ENCODE data around the gene SURF4.
"Not testable (repeated sequence)": the region's sequence is repeated elsewhere in the genome, so short reads cannot be mapped to it uniquely, and the experiment has no call there.

SURF4 gene

GRCh38 chr9:133340256-133340655, 35.6 kb downstream of the SURF4 start:
- H3K4me3 ChIP-seq (ENCODE audit: low read length): no peak overlapping the region
- no peak for DNase-seq (ENCODE audit: low read depth)
- no peak for TF ChIP-seq CTCF (conservative IDR thresholded peaks at IDR 0.05; ENCODE audit: low read depth, low read length)

- no peak for DNase-seq (ENCODE audit: low read depth)
- no peak overlapping the region for H3K4me3 ChIP-seq (ENCODE audit: low read length)
- TF ChIP-seq CTCF (conservative IDR thresholded peaks at IDR 0.05; ENCODE audit: low read depth, low read length): no peak
These were observed 36.2 kb downstream of the SURF4 start for GRCh38 chr9:133339641-133340040.

GRCh38 chr9:133335924-133336811, 39.7 kb downstream of the SURF4 start, which contains the start of gene SURF6:
TSS of gene SURF6 (minus strand) at chr9:133336188. CDS start at chr9:133336132, 56 bp downstream.
- DNase-seq (ENCODE audit: low read depth): peak; percentile 56
- no peak for TF ChIP-seq CTCF (conservative IDR thresholded peaks at IDR 0.05; ENCODE audit: low read depth, low read length)
- H3K4me3 ChIP-seq (ENCODE audit: low read length): peak within 1 kb of the TSS; percentile 92

GRCh38 chr9:133334888-133335287, 41.0 kb downstream of the SURF4 start:
- peak overlapping the region; percentile 92 for H3K4me3 ChIP-seq (ENCODE audit: low read length)
- not testable (repeated sequence) for DNase-seq (ENCODE audit: low read depth)

- no peak for DNase-seq (ENCODE audit: low read depth)
- no peak for TF ChIP-seq CTCF (conservative IDR thresholded peaks at IDR 0.05; ENCODE audit: low read depth, low read length)
- H3K4me3 ChIP-seq (ENCODE audit: low read length): no peak overlapping the region
These were observed 41.7 kb downstream of the SURF4 start for GRCh38 chr9:133334161-133334560.

GRCh38 chr9:133333566-133333965, 42.3 kb downstream of the SURF4 start:
- DNase-seq (ENCODE audit: low read depth): no peak
- H3K4me3 ChIP-seq (ENCODE audit: low read length): no peak overlapping the region
- no peak for TF ChIP-seq CTCF (conservative IDR thresholded peaks at IDR 0.05; ENCODE audit: low read depth, low read length)

- TF ChIP-seq CTCF (conservative IDR thresholded peaks at IDR 0.05; ENCODE audit: low read depth, low read length): no peak
- H3K4me3 ChIP-seq (ENCODE audit: low read length): no peak overlapping the region
- no peak for DNase-seq (ENCODE audit: low read depth)
These were observed 42.8 kb downstream of the SURF4 start for GRCh38 chr9:133333011-133333410.
